NCI-H345 (cell line): Measurements from ENCODE around the gene ACSL4.

ENCODE experiments used
- DNase-seq: peaks from one replicate; lab custom pipeline; 2025; lab: John Stamatoyannopoulos, UW

The ACSL4 gene

DNA sequence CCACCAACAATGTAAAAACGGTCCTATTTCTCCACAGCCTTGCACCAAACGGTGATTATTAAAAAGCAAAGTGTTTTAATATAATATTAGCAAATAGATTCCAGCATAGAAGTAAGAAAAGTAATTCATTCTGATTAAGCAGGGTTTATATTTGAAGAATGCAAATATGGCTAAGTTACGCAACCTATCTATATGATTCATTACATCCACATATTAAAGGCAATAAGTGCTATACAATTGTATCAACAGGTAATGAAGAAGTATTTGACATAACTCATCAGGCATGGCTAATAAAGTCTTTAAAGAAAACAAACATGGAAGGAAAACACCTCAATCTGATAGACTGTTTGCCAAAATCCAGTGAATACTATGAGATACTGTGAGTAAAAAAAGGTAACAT, 137.0 kb downstream of the ACSL4 start:
- no peak for DNase-seq
